HepG2 (cell line): Measurements from ENCODE around the gene TMEM190. TPM values are rescaled to one million over a fixed set of nuclear protein-coding genes. Genes with fewer than 3 reads are reported as not detected.

Experiments
- ATAC-seq: fragments of 200-7000 bp; cut with Tn5 transposase; 3 replicates; pipeline ENCODE4 v1.9.1; 2020; ENCODE audit warnings: mild to moderate bottlenecking, moderate library complexity
- BruUV-seq: library from RNA; stranded (reverse); fragments of 400-500 nt; replicated peaks from 2 replicates; lab custom pipeline; 2021; lab: Mats Ljungman, UMichigan
- CTCF ChIA-PET: fragments of 300-600 bp; formaldehyde crosslinking; extraction: SDS; loops from one replicate; lab custom pipeline; 2021; ENCODE audit warnings: low total read pairs, inconsistent platforms, low intra/inter-chr PET ratio; lab: Yijun Ruan, JAX
- POLR2A ChIA-PET: fragments of 350-600 bp; sonication (Branson Sonifier 250); formaldehyde crosslinking; loops from one replicate; lab custom pipeline; 2020; ENCODE audit warnings: antibody characterized with exemption, inconsistent platforms; lab: Yijun Ruan, JAX
- DNase-seq: peaks from one replicate; pipeline ENCODE4 v3.0.0-alpha.2; 2015; ENCODE audit warnings: low spot score
- FAIRE-seq: peaks from 3 replicates; lab custom pipeline; 2011; peaks lifted over from hg19 to GRCh38; lab: Jason Lieb, UNC
- H2AFZ ChIP-seq: one replicate; pipeline ENCODE4 v1.6.1; 2011; ENCODE audit warnings: low read length, inconsistent platforms
- H3K27ac ChIP-seq: fragments of 300-600 bp; 3 replicates; pipeline ENCODE4 v1.8.0; 2011; ENCODE audit warnings: mixed run types, mild to moderate bottlenecking, mixed read lengths, low read length, inconsistent platforms; ENCODE audit not compliant: insufficient read depth; ENCODE audit errors: extremely low read length
- H3K27me3 ChIP-seq, 2 experiments: fragments of 200-600 bp in 1 of 2; 2 replicates in 1 of 2; 3 replicates in 1 of 2; pipeline versions ENCODE4 v1.6.0 to v1.8.0; 2011; ENCODE audit warnings: low read length in 2 of 2, mild to moderate bottlenecking in 2 of 2, moderate library complexity in 2 of 2, inconsistent platforms in 1 of 2; ENCODE audit not compliant: insufficient read depth in 2 of 2, control insufficient read depth in 1 of 2
- H3K36me3 ChIP-seq, 2 experiments: fragments of 200-600 bp in 1 of 2; replicated peaks in 1 of 2; 2 replicates in 1 of 2; 3 replicates in 1 of 2; pipeline versions ENCODE4 v1.5.1 to v1.8.0; 2011; ENCODE audit warnings: low read length in 2 of 2, inconsistent platforms in 1 of 2; ENCODE audit not compliant: insufficient read depth in 2 of 2, control insufficient read depth in 1 of 2
- H3K4me1 ChIP-seq: 2 replicates; pipeline ENCODE4 v1.5.1; 2012; ENCODE audit warnings: low read length, inconsistent platforms; ENCODE audit not compliant: insufficient read depth
- H3K4me2 ChIP-seq: 2 replicates; pipeline ENCODE4 v1.6.0; 2011; ENCODE audit warnings: low read depth, low read length, inconsistent platforms
- H3K4me3 ChIP-seq, 3 experiments: fragments of 200-600 bp in 1 of 3; sonication (generic), shearing (Covaris generic) in 1 of 3; replicated peaks in 1 of 3; 2 replicates each; pipeline ENCODE4 v1.5.1; 2011 to 2016; ENCODE audit warnings: low read length in 3 of 3, inconsistent platforms in 2 of 3, low read depth in 2 of 3, mild to moderate bottlenecking in 2 of 3, control low read depth in 1 of 3, mixed read lengths in 1 of 3; ENCODE audit not compliant: insufficient read depth in 1 of 3
- H3K79me2 ChIP-seq: one replicate; pipeline ENCODE4 v1.6.1; 2011; ENCODE audit warnings: low read length, inconsistent platforms; ENCODE audit not compliant: insufficient read depth
- H3K9ac ChIP-seq: 2 replicates; pipeline ENCODE4 v1.6.0; 2011; ENCODE audit warnings: mild to moderate bottlenecking, low read depth, low read length, inconsistent platforms; ENCODE audit not compliant: insufficient read depth
- H3K9me3 ChIP-seq: 2 replicates; pipeline ENCODE4 v1.5.1; 2012; ENCODE audit warnings: mild to moderate bottlenecking, low read length
- H4K20me1 ChIP-seq: 2 replicates; pipeline ENCODE4 v1.6.0; 2011; ENCODE audit warnings: inconsistent platforms, mild to moderate bottlenecking, low read length, moderate library complexity; ENCODE audit not compliant: insufficient read depth
- BCL6 ChIP-seq: IDR thresholded peaks from 2 replicates; pipeline ENCODE4 v1.6.1; 2016; ENCODE audit warnings: missing genetic modification reagents, missing compliant biosample characterization
- KDM2A ChIP-seq: sonication (generic); formaldehyde crosslinking; IDR thresholded peaks from 2 replicates; pipeline ENCODE4 v1.4.0; 2020; ENCODE audit warnings: low read depth, missing genetic modification reagents, borderline replicate concordance
- NFE2L1 ChIP-seq: sonication (generic); formaldehyde crosslinking; IDR thresholded peaks from 2 replicates; pipeline ENCODE4 v1.4.0; 2020; ENCODE audit warnings: missing genetic modification reagents, mild to moderate bottlenecking, borderline replicate concordance
- NONO ChIP-seq, 2 experiments: fragments of 450-650 bp in 1 of 2; sonication (generic) in 1 of 2; formaldehyde crosslinking in 1 of 2; IDR thresholded peaks in 1 of 2; conservative IDR thresholded peaks in 1 of 2; 2 replicates each; pipeline versions ENCODE4 v1.6.1 to v1.8.0; 2017 to 2022; ENCODE audit warnings: mild to moderate bottlenecking in 1 of 2, missing genetic modification reagents in 1 of 2, moderate library complexity in 1 of 2
- POLR2AphosphoS5 ChIP-seq: IDR thresholded peaks from 2 replicates; pipeline ENCODE4 v1.6.1; 2012; ENCODE audit warnings: low read depth, low read length
- RBM22 ChIP-seq: fragments of 200-400 bp; formaldehyde crosslinking; optimal IDR thresholded peaks from 2 replicates; pipeline ENCODE3; 2017; ENCODE audit warnings: mild to moderate bottlenecking, low read length, moderate library complexity
- ZC3H13 ChIP-seq: sonication (generic); formaldehyde crosslinking; IDR thresholded peaks from 2 replicates; pipeline ENCODE4 v1.8.1; 2023; ENCODE audit warnings: mild to moderate bottlenecking, missing genetic modification reagents, moderate library complexity
- ZNF331 ChIP-seq: sonication (generic); formaldehyde crosslinking; IDR thresholded peaks from 2 replicates; pipeline ENCODE4 v1.4.0; 2020; ENCODE audit warnings: missing genetic modification reagents
- ZNF713 ChIP-seq: sonication (generic); formaldehyde crosslinking; IDR thresholded peaks from 2 replicates; pipeline ENCODE4 v1.4.0; 2020; ENCODE audit warnings: mild to moderate bottlenecking, missing genetic modification reagents
- ZNF768 ChIP-seq: sonication (generic); formaldehyde crosslinking; IDR thresholded peaks from 2 replicates; pipeline ENCODE4 v1.4.0; 2020; ENCODE audit warnings: missing genetic modification reagents
- WGBS: methylation state at CpG from one replicate; pipeline ENCODE4 v1.1.6; 2017; ENCODE audit warnings: low lambda C conversion rate; 5-methylcytosine and 5-hydroxymethylcytosine counted together
- in situ Hi-C: cut with HindIII; loops from 2 replicates; pipeline ENCODE4 v1.10.0; 2017; ENCODE audit warnings: low pct_unique_long_range_greater_than_20kb; ENCODE audit not compliant: extremely low pct_ligation_motif_present
- intact Hi-C: fragments of 100-400 bp; cut with micrococcal nuclease; formaldehyde crosslinking; loops from one replicate; pipeline ENCODE4 v1.10.0; 2022; ENCODE audit not compliant: unreplicated experiment
- polyA plus RNA-seq, 8 experiments: library from polyadenylated mRNA; depleted of rRNA in 3 of 8; stranded (reverse) in 7 of 8; unstranded in 1 of 8; fragments of >200 nt; fragmentation: Illumina TruSeq in 4 of 8; extraction: Trizol in 4 of 8; gene quantifications; 2 replicates each; pipeline versions ENCODE4 v1.2.1 to v1.2.3, GENCODE V29; 2011 to 2016; ENCODE audit warnings: low read depth in 4 of 8, missing spikeins in 1 of 8, mixed read lengths in 1 of 8; ENCODE audit not compliant: insufficient read depth in 1 of 8
- total RNA-seq, 5 experiments: library from RNA; depleted of rRNA; stranded (reverse); fragments of >200 nt; fragmentation: Illumina TruSeq; extraction: Trizol; gene quantifications; 2 replicates each; pipeline ENCODE4 v1.2.3, GENCODE V29; 2016; ENCODE audit warnings: low read depth in 1 of 5
- TF ChIP-seq, protein P1 (sequence below): sonication (generic); formaldehyde crosslinking; IDR thresholded peaks from 2 replicates; pipeline ENCODE4 v1.8.0; 2022; ENCODE audit warnings: missing genetic modification reagents, low read depth, mild to moderate bottlenecking, borderline replicate concordance
- TF ChIP-seq, protein P2 (sequence below): sonication (generic); formaldehyde crosslinking; IDR thresholded peaks from 2 replicates; pipeline ENCODE4 v1.4.0; 2020; ENCODE audit warnings: missing genetic modification reagents, borderline replicate concordance
- TF ChIP-seq, protein P3 (sequence below): sonication (generic); formaldehyde crosslinking; IDR thresholded peaks from 2 replicates; pipeline ENCODE4 v1.4.0; 2020; ENCODE audit warnings: missing genetic modification reagents
- TF ChIP-seq, protein P4 (sequence below): sonication (generic); formaldehyde crosslinking; IDR thresholded peaks from 2 replicates; pipeline ENCODE4 v1.4.0; 2020; ENCODE audit warnings: missing genetic modification reagents, borderline replicate concordance

TMEM190 gene
- total and polyA plus RNA-seq, 2 of the 13 experiments (the other 11 are each of a cell fraction or from before 2014, with no cell fraction given): 0.35 to 0.83 TPM

DNA sequence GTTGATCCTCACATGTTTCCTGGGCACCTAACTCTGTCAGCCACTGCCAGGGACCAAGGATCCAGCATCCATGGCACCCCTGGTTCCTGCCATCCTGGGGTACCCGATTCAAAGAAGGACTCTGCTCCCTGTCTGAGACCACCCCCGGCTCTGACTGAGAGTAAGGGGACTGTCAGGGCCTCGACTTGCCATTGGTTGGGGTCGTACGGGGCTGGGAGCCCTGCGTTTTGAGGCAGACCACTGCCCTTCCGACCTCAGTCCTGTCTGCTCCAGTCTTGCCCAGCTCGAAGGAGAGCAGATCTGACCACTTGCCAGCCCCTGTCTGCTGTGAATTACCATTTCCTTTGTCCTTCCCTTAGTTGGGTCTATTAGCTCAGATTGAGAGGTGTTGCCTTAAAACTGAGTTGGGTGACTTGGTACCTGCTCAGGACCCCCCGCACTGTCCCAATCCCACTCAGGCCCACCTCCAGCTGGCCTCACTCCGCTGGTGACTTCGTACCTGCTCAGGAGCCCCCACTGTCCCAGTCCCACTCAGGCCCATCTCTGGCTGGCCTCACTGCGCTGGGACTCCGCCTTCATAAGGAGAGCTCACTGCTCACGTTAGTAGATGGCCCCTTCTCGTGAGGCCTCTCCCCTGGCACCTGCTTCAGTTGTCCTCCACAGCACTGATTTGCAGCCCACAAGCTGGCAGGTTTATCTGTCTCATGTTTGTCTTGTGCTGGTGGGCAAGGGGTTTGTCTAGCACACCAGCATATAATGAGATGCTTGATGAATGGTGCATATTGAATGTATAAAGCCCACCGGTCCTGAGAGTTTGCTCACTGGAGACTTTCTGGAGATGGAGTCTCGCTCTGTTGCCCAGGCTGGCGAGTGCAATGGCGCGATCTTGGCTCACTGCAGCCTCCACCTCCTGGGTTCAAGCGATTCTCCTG lies 13.0 kb downstream of the TMEM190 start (continued):
- TF ChIP-seq, protein P1, sequence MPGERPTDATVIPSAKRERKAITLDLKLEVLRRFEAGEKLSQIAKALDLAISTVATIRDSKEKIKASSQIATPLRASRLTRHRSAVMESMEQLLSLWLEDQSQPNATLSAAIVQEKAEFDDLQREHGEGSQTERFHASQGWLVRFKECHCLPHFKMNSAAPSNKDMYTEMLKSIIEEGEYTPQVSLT (CRISPR knock-in tag): no peak
- TF ChIP-seq NONO (IDR thresholded peaks at IDR 0.05): no peak
- peak; percentile 43; the same call in 1 of the 2 replicates for TF ChIP-seq NONO (CRISPR knock-in tag; conservative IDR thresholded peaks at IDR 0.05)
- TF ChIP-seq POLR2AphosphoS5: peak; percentile 18; the same call in 1 of the 2 replicates
- no peak for TF ChIP-seq NFE2L1 (CRISPR knock-in tag)
- TF ChIP-seq, protein P2, sequence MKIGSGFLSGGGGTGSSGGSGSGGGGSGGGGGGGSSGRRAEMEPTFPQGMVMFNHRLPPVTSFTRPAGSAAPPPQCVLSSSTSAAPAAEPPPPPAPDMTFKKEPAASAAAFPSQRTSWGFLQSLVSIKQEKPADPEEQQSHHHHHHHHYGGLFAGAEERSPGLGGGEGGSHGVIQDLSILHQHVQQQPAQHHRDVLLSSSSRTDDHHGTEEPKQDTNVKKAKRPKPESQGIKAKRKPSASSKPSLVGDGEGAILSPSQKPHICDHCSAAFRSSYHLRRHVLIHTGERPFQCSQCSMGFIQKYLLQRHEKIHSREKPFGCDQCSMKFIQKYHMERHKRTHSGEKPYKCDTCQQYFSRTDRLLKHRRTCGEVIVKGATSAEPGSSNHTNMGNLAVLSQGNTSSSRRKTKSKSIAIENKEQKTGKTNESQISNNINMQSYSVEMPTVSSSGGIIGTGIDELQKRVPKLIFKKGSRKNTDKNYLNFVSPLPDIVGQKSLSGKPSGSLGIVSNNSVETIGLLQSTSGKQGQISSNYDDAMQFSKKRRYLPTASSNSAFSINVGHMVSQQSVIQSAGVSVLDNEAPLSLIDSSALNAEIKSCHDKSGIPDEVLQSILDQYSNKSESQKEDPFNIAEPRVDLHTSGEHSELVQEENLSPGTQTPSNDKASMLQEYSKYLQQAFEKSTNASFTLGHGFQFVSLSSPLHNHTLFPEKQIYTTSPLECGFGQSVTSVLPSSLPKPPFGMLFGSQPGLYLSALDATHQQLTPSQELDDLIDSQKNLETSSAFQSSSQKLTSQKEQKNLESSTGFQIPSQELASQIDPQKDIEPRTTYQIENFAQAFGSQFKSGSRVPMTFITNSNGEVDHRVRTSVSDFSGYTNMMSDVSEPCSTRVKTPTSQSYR: no peak
- no peak for TF ChIP-seq ZNF768 (CRISPR knock-in tag)

DNA sequence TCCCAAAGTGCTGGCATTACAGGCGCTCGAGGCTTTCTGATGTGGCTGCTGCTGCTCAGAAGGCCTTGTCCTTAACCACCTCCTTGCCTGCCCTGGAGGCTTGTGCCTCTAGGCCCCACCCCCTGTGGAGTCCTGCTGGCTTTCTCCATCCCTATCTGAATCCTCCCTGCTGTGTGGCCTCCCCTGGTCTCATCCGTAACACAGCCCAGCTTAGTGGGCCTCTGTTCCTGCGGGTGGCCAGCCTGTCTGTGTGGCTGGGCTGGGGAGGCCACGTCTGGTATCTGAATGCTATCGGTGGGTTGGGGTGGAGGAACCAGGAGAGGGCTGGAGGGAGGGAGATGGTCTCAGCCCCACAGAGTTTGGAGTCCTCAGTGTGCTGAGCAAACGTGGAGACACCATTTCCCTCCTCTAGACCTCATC lies 13.8 kb downstream of the TMEM190 start:
- no peak overlapping the region for H3K9ac ChIP-seq
- CTCF ChIA-PET: no interaction called here
- no peak overlapping the region for H2AFZ ChIP-seq
- BruUV-seq: no TSS peak
- ATAC-seq (no peak), FAIRE-seq (no peak), DNase-seq (no peak)
- H3K9me3 ChIP-seq: no peaks in the 10 kb centered on the region
- H4K20me1 ChIP-seq: peaks cover 48% of the 10 kb centered on the region
- in situ Hi-C loops (no loop called here), intact Hi-C loops (no loop called here)
- no peak overlapping the region for H3K4me2 ChIP-seq
- POLR2A ChIA-PET: interaction anchor here (1.3 to 9.7 kb wide), 3 partner anchors 16 to 51 kb away, joined by 3 to 62 read pairs (median 3); partner anchors contain the start of gene UBE2S
- no peak overlapping the region for H3K4me3 ChIP-seq
- 98% methylated on average over 7 of the region's 7 CpGs for WGBS
- peaks cover 16 to 35% of the 10 kb centered on the region in 2 experiments for H3K36me3 ChIP-seq
- H3K27me3 ChIP-seq: no peaks in the 10 kb centered on the region; a peak in 1 of 5 replicates
- peaks cover 55% of the 10 kb centered on the region for H3K4me1 ChIP-seq
- no peak overlapping the region for H3K27ac ChIP-seq
- peaks cover 27% of the 10 kb centered on the region for H3K79me2 ChIP-seq
- TF ChIP-seq BCL6 (CRISPR knock-in tag): no peak
- TF ChIP-seq, protein P3, sequence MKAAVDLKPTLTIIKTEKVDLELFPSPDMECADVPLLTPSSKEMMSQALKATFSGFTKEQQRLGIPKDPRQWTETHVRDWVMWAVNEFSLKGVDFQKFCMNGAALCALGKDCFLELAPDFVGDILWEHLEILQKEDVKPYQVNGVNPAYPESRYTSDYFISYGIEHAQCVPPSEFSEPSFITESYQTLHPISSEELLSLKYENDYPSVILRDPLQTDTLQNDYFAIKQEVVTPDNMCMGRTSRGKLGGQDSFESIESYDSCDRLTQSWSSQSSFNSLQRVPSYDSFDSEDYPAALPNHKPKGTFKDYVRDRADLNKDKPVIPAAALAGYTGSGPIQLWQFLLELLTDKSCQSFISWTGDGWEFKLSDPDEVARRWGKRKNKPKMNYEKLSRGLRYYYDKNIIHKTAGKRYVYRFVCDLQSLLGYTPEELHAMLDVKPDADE (CRISPR knock-in tag): no peak
- TF ChIP-seq, protein P4, sequence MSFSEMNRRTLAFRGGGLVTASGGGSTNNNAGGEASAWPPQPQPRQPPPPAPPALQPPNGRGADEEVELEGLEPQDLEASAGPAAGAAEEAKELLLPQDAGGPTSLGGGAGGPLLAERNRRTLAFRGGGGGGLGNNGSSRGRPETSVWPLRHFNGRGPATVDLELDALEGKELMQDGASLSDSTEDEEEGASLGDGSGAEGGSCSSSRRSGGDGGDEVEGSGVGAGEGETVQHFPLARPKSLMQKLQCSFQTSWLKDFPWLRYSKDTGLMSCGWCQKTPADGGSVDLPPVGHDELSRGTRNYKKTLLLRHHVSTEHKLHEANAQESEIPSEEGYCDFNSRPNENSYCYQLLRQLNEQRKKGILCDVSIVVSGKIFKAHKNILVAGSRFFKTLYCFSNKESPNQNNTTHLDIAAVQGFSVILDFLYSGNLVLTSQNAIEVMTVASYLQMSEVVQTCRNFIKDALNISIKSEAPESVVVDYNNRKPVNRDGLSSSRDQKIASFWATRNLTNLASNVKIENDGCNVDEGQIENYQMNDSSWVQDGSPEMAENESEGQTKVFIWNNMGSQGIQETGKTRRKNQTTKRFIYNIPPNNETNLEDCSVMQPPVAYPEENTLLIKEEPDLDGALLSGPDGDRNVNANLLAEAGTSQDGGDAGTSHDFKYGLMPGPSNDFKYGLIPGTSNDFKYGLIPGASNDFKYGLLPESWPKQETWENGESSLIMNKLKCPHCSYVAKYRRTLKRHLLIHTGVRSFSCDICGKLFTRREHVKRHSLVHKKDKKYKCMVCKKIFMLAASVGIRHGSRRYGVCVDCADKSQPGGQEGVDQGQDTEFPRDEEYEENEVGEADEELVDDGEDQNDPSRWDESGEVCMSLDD (CRISPR knock-in tag): no peak
- peak; percentile 85 for TF ChIP-seq RBM22
- TF ChIP-seq KDM2A (CRISPR knock-in tag): 0 out of 2 replicates have a peak, but pooled peaks have one; percentile 1
- no peak for TF ChIP-seq ZNF331 (CRISPR knock-in tag)
- no peak for TF ChIP-seq ZC3H13
- no peak for TF ChIP-seq ZNF713
